GM19043 (cell line): Measurements from ENCODE around the gene VDAC2.

ENCODE experiments used
- ATAC-seq: cut with Tn5 transposase; IDR thresholded peaks from one replicate; pipeline ENCODE4 v1.9.1; 2021; ENCODE audit warnings: low read depth; ENCODE audit not compliant: unreplicated experiment

Gene VDAC2

GRCh38 chr10:75246506-75246905 lies 35.9 kb downstream of the VDAC2 start:
- no peak for ATAC-seq

GRCh38 chr10:75247797-75248196 lies 37.2 kb downstream of the VDAC2 start:
- no peak for ATAC-seq

GRCh38 chr10:75250934-75251333 lies 40.3 kb downstream of the VDAC2 start:
- no peak for ATAC-seq

- ATAC-seq = no peak
These were observed 43.0 kb downstream of the VDAC2 start for GRCh38 chr10:75253281-75254220.

GRCh38 chr10:75254739-75255138 lies 44.1 kb downstream of the VDAC2 start:
- no peak for ATAC-seq

- ATAC-seq = no peak
These were observed 50.4 kb downstream of the VDAC2 start for GRCh38 chr10:75260990-75261389.

GRCh38 chr10:75261813-75262705 lies 51.5 kb downstream of the VDAC2 start:
- no peak for ATAC-seq

GRCh38 chr10:75263806-75264205 lies 53.2 kb downstream of the VDAC2 start:
- ATAC-seq = no peak

GRCh38 chr10:75265856-75266255 lies 55.3 kb downstream of the VDAC2 start:
- ATAC-seq = no peak

GRCh38 chr10:75266945-75267344 lies 56.3 kb downstream of the VDAC2 start:
- ATAC-seq = no peak

GRCh38 chr10:75269605-75270004 lies 59.0 kb downstream of the VDAC2 start:
- no peak for ATAC-seq

GRCh38 chr10:75272094-75272493 lies 61.5 kb downstream of the VDAC2 start:
- no peak for ATAC-seq

- ATAC-seq = no peak
These were observed 62.3 kb downstream of the VDAC2 start for GRCh38 chr10:75272896-75273295.

GRCh38 chr10:75276069-75276872 lies 65.7 kb downstream of the VDAC2 start:
- no peak for ATAC-seq

GRCh38 chr10:75280236-75280635 lies 69.6 kb downstream of the VDAC2 start:
- ATAC-seq = no peak
